SH-SY5Y (cell line): ENCODE results near the gene PI4KA.

Experiments used
- GATA2 ChIP-seq: IDR thresholded peaks from 2 replicates; pipeline ENCODE4 v1.6.1; 2011; ENCODE audit warnings: mild to moderate bottlenecking, low read depth, low read length
- GATA3 ChIP-seq: IDR thresholded peaks from 2 replicates; pipeline ENCODE4 v1.6.1; 2011; ENCODE audit warnings: low read depth, mild to moderate bottlenecking, low read length, moderate library complexity

GRCh38 chr22:20677684-20678242 is 180.8 kb downstream of the PI4KA start:
- TF ChIP-seq GATA2, result no peak
- TF ChIP-seq GATA3, result no peak
